Gastrocnemius medialis (tissue), 4 donors: ENCODE data around the gene SLC11A1.

Experiments used
- POLR2A ChIP-seq, 2 donors: fragments of 450-650 bp; IDR thresholded peaks; one replicate each; pipeline ENCODE4 v1.6.1; 2017; ENCODE audit warnings: antibody characterized with exemption in 2 of 2, mild to moderate bottlenecking in 2 of 2, moderate library complexity in 2 of 2
- TF ChIP-seq, protein P1 (sequence below), 5 experiments: fragments of 450-650 bp in 3 of 5; fragments of 200-600 bp in 2 of 5; sonication (generic) in 2 of 5; IDR thresholded peaks in 4 of 5; conservative IDR thresholded peaks in 1 of 5; 1 replicate in 4 of 5; 2 replicates in 1 of 5; pipeline ENCODE4 v1.5.1; 2016 to 2019; ENCODE audit warnings: antibody characterized with exemption in 5 of 5, mild to moderate bottlenecking in 3 of 5, moderate library complexity in 3 of 5

GRCh38 chr2:218435003-218435982 is 53.2 kb downstream of the SLC11A1 start:
- no peak for TF ChIP-seq POLR2A (IDR thresholded peaks at IDR 0.05)
- TF ChIP-seq, protein P1, sequence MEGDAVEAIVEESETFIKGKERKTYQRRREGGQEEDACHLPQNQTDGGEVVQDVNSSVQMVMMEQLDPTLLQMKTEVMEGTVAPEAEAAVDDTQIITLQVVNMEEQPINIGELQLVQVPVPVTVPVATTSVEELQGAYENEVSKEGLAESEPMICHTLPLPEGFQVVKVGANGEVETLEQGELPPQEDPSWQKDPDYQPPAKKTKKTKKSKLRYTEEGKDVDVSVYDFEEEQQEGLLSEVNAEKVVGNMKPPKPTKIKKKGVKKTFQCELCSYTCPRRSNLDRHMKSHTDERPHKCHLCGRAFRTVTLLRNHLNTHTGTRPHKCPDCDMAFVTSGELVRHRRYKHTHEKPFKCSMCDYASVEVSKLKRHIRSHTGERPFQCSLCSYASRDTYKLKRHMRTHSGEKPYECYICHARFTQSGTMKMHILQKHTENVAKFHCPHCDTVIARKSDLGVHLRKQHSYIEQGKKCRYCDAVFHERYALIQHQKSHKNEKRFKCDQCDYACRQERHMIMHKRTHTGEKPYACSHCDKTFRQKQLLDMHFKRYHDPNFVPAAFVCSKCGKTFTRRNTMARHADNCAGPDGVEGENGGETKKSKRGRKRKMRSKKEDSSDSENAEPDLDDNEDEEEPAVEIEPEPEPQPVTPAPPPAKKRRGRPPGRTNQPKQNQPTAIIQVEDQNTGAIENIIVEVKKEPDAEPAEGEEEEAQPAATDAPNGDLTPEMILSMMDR (IDR thresholded peaks at IDR 0.05 in 4 of 5, conservative IDR thresholded peaks at IDR 0.05 in 1 of 5) = no peak
